ENCODE data around the gene TMEM240.
"Not testable (repeated sequence)": the region's sequence is repeated elsewhere in the genome, so short reads cannot be mapped to it uniquely, and the experiment has no call there.

TMEM240 gene

DNA sequence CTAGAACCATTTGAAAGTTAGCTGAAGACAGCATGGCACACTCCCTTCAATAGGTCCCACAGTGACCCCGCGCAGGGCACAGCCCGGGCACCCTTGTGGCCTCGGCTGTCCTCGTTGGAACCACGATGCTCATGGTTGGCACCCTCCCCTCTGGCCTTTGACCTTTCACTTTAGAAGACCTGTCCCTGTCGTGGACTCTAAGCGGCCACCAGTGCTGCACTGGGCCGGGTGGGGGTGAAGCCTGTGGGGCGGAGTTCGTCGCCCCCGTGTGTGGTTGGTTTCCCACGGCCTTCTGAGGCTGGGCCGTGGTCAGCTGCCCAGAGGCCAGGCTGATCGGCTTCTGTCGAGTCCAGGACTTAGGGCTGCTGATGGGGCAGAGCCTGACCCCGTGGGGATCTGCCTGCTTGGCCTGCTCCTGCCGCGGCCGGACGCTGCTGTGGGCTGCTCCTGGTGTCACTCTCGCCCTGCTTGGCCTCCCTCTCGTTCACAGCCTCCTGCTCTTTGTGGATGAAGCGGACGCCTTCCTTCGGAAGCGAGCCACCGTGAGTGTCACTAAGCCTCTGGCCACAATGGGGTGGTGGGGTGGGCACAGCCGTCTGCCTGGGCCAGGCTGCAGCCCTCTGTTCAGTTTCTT is 15.6 kb downstream of the TMEM240 start:
- DNase-seq (ENCODE audit: low spot score): not testable (repeated sequence)

DNA sequence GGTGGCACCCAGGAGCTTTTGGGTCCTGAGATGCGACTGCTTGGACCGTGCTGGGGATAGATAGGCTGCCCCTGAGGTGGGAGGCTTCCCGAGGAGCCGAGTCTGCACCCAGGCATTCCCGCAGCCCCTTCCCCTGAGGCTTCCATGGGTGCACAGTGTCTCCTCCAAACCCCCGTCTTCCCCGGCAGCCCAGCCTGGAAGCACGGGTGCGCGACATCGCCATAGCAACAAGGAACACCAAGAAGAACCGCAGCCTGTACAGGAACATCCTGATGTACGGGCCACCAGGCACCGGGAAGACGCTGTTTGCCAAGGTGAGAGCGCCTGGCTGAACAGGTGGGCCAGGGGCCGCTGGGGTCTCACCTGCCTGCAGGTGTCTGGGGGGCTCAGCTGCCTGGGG is 16.8 kb downstream of the TMEM240 start:
- DNase-seq (ENCODE audit: low spot score): not testable (repeated sequence)

DNA sequence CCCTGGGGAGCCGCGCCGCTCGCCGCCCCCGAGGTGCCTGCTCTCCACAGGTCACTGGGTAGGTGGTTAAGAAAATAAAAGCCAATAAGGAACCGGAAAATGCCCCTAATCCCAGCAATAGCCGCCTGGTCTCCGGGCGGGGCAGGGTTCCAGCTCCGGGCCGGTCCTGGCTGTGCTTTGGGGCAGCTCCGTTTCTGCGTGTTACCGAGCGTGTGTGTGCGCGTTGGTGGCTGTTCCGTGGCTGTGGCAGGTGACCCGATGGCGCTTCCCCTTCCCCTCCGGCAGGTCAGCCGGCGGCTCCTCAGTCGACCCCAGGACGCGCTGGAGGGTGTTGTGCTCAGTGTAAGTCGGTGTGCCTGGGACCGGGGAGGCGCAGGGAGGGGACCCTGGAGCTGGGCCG is 17.2 kb downstream of the TMEM240 start:
- DNase-seq (ENCODE audit: low spot score): not testable (repeated sequence)

DNA sequence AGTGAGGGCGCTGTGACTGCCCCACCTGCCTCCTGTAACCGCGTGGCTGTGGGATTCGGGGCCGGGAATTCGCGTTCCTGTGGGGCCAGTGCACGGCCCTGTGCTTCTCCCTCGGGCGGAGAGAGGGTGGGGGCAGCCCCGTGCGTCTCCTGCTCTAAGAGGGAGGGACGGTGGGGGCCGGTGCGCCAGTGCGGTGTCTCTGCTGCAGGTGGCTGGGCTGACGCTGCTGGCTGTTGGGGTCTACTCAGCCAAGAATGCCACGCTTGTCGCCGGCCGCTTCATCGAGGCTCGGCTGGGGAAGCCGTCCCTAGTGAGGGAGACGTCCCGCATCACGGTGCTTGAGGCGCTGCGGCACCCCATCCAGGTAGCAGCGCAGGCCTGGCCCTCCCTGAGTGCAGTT is 17.9 kb downstream of the TMEM240 start:
- not testable (repeated sequence) for DNase-seq (ENCODE audit: low spot score)

DNA sequence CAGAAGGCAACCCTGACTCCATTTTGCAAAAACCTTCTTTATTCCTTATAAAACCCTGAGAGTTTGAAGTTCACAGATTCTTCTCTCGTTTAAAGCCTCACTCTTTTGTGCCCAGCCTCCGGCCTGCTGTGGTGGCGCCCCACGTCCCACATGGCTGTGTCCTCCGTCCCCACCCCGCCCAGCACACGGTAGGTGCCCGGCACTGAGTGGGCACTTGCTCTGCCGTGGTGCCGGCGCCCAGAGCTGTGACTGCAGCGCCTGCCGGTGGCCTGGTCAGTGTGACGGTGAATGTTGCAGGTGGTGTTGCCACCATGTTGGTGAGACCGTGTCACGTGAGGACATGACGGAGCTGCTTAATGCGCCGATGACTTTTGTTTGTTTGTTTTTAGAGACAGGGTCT is 19.1 kb downstream of the TMEM240 start:
- no peak for DNase-seq (ENCODE audit: low spot score)

DNA sequence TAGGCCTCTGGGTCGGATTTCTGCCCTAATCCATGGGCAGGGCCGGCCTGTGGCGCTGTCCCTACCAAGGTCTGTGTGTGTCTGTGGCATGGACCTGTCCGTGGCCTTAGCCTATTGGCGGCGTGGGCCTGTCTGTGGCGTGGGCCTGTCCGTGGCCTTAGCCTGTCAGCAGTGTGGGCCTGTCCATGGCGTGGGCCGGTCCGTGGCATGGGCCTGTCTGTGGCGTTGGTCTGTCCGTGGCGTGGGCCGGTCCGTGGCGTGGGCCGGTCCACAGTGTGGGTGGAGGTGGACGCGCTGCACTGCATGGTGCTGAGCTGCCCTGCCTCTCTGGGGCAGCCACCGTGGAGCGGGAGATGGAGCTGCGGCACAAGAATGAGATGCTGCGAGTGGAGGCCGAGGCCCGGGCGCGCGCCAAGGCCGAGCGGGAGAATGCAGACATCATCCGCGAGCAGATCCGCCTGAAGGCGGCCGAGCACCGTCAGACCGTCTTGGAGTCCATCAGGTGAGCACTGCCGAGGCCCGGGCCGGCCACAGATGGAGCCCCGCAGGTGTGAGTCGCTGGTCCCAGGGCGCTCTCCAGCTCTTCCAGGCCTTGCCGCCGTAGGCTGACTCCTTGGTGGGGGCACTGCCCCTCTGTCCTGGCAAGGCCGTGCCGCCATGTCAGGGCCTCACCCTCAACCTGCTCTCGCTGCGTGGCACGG is 20.5 kb downstream of the TMEM240 start:
- not testable (repeated sequence) for DNase-seq (ENCODE audit: low spot score)

DNA sequence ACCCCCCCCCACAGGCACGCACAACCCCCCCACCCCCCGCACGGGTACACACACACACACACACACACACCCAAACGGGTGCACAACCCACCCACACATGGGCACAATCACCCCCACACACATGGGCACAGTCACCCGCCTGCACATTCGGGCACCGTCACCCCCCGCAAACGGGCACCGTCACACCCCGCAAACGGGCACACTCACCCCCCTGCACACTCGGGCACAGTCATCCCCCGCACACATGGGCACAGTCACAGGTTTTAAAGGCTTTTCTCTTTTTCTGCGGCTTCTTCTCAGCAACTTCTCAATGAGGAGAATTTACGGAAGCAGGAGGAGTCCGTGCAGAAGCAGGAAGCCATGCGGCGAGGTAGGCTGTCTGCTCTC is 21.8 kb downstream of the TMEM240 start:
- DNase-seq (ENCODE audit: low spot score): not testable (repeated sequence)

DNA sequence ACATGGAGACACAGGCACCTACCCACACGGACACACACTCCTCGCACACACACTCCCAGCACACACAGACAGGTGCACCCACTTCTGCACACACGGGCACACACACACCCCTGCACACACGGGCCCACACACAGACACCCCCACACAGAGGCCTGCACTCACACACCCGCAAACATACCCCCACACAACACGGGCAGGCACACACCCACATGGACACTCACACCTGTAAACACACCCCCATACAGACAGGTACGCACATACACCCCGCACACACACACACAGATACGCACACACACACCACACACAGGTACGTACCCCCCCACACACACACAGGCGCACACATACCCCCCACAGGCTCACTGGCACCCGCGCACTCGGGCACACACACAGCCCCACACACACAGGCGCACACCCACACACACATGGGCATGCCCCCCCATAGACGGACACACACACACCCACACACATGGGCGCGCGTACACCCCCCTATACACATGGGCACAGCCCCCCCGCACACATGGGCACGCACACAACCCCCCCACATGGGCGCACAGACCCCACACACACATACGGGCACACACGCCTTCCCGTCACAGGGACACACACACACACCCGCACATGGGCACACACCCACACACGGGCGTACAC is 22.3 kb downstream of the TMEM240 start:
- no peak for DNase-seq (ENCODE audit: low spot score)

DNA sequence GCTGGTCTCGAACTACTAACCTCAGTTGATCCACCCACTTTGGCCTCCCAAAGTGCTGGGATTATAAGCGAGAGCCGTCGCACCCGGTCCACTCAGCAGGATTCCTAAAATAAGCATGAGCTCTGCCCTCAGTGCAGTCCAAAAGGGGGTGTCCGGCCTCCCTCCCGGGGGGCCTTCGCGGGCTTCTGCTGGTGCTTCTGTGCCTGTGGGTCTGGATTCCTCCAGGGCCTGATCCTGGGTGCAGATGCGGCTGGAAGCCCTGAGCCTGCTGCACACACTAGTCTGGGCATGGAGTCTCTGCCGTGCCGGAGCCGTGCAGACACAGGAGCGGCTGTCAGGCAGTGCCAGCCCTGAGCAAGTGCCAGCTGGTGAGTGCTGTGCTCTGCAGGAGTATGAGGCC is 23.5 kb downstream of the TMEM240 start:
- not testable (repeated sequence) for DNase-seq (ENCODE audit: low spot score)

DNA sequence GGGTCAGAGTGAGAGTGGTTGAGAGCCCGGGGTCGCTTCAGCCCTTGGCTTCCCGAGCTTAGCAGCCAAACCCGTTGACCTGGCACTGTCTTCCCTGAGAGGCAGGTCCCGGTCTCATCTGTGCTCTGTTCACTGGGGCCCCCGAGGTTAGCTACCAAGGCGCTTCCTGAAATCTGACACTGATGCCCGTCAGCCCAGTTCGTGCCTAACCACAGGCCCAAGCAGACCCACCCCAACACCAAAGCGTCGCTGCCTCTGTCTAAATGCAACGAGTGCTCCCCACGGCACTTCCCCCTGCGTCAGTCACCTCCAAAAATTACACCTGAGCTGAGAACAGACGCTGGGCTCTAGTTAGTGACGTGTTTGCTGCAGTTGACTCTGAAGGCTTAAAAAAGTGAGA is 26.0 kb downstream of the TMEM240 start:
- DNase-seq (ENCODE audit: low spot score): not testable (repeated sequence)

DNA sequence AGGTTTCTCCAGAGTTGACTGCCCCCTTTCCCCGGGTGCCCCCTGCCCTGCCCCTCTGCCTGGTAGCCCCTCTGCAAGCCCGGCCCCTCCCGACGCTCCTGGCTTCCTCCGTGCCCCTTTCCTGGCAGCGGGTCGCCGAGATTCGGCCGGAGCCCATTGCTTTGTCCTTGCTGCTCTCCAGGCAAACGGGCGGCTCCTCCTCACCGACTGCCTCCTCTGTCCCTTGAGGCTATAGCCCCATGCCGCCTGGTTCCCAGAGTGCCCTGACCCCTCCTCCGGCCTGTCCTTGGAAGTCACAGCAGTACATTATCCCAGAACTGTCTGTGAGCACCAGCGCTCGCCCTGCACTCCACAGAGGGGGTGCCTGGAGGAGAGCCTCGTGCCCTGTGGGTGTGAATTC is 26.7 kb downstream of the TMEM240 start:
- DNase-seq (ENCODE audit: low spot score): not testable (repeated sequence)

DNA sequence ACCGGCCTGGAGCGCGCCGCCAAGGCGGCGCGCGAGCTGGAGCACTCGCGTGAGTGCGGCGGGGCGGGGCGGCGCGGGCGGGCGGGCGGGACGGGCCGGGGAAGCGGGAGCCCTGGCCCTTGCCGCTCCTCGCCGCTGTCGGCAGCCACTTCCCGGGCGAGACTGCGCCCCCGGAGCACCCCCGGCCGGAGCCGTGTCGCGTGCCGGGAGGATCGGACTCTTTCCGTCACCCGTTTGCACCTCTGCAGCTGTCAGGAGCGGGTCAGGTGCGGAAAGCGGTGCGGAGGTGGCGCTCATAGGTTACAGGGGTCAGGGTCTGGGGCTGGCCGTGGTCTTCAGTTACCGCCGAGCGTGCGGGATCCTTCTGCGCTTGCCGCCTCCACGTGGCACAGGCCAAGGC is 28.0 kb downstream of the TMEM240 start:
- DNase-seq (ENCODE audit: low spot score): not testable (repeated sequence)

DNA sequence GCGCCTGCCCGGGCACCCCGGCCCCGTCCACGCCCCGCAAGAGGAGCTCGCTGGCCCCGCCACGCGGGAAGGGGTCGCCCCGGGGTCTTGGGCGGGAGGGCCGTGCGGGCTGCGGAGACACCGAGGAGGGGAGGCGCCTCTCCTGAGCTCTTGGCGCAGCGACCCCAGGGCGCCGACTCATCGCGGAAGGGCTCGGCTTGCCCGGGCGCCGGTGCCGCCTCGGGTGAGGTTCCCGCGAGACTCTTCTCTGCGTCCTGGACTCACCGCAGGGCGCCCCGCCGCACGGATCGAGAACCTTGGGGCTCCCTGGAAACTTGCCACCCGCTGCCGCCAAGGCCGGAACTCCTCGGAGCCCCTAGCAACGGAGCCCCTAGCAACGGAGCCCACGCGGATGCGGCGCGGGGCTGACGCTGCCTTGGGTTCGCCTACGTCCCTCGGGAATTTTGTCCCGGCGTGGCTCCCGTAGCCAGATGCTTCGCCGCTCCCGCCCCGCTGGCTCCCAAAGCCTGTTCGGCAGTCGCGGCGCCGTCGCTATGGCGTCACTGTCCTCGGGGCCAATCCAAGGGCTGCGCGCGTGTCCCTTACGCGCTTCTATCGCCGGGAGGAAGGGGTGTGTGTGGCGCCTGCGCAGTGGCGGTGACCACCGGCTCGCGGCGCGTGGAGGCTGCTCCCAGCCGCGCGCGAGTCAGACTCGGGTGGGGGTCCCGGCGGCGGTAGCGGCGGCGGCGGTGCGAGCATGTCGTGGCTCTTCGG is 28.7 kb downstream of the TMEM240 start, which contains the start of gene ATAD3A:
TSS of gene ATAD3A (plus strand) at position 630 of the 753 bp plus-strand sequence. CDS start at position 737, 107 bp downstream.
- DNase-seq (ENCODE audit: low spot score): peak; percentile 96

DNA sequence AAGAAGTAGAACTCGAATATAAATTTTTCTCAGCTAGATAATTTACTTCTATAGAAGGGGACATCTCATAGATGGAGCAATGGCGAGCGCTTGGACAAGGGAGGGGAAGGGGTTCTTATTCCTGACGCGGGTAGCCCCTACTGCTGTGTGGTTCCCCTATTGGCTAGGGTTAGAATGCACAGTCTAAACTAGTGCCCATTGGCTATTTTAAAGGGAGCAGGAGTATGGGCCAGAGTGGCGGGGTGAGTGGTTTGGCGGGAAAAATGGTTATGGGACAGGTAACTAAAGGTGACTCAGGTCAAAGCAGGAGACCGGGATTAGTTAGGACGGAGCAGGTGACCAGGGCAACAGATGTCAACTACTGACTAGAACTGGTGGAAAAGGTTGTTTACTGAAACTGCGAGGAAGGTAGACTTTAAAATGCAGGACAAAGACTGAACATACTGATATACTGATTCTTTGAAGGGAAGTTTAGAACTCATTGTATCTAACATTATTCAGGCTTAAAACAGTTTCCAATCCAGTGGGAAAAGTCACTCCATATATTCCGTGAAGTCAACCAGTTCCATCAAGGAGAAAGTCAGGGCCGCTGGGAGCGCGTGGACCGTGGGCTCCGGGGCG is 29.4 kb downstream of the TMEM240 start:
- peak; percentile 48 for DNase-seq (ENCODE audit: low spot score)

DNA sequence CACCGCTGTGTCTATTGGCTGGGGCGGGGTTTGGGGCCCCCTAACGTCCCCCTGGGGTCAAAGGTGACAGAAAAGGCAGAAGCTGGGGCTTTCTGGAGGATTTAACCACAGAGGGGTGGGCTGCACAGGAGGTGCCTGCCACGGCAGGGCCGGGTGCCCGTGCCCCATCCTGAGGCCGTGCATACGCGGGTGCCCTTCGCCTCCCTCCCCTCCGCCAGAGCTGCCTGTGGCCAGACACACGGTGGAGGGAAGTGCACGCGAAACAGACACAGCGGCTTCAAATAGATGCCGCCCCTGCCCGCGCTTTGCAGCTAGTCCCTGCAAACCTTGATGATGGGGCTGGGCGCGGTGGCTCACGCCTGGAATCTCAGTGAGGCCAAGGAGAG is 31.0 kb downstream of the TMEM240 start:
- DNase-seq (ENCODE audit: low spot score): not testable (repeated sequence)

DNA sequence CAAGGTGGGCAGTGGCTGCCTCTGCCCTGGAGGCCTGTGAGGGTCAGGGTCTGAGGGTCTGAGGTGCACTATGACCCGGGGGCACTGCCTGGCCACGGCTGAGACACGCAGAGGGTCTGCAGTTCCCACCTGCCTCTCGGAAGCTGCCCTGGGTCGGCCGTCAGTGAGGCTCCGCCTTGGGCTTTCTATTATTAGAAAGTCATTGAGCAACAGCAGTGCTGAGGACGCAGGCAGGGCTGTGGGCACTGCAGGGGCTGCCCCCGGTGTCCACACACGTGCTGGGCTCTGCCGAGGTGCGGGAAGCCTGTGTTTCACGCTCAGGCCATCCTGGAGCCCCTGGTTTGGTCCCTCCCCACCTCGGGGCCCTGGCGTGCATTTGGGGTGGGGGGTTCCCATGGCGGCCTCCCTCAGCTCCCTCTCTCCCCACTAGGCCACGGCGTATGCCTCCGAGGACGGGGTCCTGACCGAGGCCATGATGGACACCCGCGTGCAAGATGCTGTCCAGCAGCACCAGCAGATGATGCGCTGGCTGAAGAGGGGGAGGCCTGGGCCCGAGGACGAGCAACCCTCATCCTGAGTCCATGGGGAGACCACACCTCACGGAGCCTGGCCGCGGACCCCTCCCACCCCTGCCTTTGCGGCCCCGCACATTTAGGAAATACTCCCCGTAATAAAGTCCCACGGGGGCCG is 31.5 kb downstream of the TMEM240 start:
- DNase-seq (ENCODE audit: low spot score): not testable (repeated sequence)

DNA sequence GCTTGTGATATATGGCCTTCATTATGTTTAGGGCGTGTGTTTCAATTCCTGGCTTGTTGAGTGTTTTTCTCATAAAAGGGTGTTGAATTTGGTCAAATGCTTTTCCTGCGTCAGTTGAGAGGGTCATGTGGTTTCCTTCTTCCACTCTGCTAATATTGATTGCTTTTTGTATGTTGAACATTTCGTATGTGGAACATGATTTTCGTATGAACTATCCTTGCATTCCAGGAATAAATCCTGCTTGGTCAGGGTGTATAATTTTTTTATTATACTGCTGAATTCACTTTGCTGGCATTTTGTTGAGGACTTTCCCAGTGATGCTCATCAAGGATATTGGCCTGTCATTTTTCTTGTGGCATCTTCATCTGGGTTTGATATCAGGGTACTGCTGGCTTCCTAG is 33.1 kb downstream of the TMEM240 start:
- no peak for DNase-seq (ENCODE audit: low spot score)

DNA sequence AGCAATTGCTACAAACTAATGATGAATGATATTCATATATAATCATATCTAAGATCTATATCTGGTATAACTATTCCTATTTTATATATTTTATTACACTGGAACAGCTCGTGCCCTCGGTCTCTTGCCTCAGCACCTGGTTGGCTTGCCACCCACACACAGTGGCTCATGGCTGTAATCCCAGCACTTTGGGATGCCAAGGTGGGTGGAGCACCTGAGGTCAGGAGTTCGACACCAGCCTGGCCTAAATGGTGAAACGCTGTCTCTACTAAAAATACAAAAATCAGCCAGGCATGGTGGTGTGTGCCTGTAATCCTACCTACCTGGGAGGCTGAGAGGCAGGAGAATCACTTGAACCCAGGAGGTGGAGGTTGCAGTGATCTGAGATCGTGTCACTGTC is 34.6 kb downstream of the TMEM240 start:
- not testable (repeated sequence) for DNase-seq (ENCODE audit: low spot score)

DNA sequence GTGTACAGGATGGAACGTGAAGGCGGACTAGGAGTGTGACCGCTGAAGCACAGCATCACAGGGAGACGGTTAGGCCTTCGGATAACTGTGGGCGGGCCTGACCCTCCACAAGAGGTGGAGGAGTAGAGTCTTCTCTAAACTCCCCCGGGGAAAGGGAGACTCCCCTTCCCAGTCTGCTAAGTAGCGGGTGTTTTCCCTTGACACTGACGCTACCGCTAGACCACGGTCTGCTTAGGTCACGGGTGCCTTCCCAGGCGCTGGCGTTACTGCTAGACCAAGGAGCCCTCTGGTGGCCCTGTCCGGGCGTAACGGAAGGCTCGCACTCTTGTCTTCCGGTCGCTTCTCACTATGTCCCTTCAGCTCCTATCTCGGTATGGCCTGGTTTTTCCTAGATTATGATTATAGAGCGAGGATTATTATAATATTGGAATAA is 35.0 kb downstream of the TMEM240 start:
- peak; percentile 57 for DNase-seq (ENCODE audit: low spot score)

DNA sequence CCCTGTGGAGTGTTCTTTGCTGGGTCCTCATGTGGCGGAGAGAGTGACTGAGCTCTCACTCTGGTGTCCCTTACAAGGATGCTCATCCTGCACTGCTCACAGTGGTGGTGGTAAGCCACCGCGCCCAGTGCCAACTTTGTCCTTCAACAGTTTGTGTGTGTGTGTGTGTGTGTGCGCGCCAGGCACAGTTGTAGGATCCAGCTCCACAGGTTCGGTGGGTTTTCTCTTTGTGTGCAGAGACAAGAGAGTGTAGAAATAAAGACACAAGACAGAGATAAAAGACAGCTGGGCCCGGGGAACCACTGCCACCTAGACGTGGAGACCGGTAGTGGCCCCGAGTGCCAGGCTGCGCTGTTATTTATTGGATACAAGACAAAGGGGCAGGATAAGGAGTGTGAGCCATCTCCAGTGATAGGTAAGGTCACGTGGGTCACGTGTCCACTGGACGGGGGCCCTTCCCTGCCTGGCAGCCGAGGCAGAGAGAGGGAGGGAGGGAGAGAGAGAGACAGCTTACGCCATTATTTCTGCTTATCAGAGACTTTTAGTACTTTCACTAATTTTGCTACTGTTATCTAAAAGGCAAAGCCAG is 35.6 kb downstream of the TMEM240 start:
- DNase-seq (ENCODE audit: low spot score): peak; percentile 62

DNA sequence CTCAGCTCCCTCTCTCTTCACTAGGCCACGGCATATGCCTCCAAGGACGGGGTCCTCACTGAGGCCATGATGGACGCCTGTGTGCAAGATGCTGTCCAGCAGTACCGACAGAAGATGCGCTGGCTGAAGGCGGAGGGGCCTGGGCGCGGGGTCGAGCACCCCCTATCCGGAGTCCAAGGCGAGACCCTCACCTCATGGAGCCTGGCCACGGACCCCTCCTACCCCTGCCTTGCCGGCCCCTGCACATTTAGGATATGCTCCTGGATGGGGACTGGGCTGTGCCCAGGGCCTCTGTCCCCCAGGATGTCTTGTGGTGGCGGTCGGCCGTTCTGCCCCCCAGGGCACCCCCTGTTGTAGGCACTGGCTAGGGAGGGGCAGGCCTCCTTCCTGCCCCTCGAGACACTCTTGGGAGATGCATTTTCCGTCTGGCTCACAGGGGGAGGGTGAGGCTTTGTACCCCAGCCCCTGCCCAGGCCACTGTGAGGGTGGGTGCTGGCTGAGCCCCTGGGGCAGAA is 44.9 kb downstream of the TMEM240 start:
- DNase-seq (ENCODE audit: low spot score): not testable (repeated sequence)
